ENCODE results near the gene MGMT.

DNA sequence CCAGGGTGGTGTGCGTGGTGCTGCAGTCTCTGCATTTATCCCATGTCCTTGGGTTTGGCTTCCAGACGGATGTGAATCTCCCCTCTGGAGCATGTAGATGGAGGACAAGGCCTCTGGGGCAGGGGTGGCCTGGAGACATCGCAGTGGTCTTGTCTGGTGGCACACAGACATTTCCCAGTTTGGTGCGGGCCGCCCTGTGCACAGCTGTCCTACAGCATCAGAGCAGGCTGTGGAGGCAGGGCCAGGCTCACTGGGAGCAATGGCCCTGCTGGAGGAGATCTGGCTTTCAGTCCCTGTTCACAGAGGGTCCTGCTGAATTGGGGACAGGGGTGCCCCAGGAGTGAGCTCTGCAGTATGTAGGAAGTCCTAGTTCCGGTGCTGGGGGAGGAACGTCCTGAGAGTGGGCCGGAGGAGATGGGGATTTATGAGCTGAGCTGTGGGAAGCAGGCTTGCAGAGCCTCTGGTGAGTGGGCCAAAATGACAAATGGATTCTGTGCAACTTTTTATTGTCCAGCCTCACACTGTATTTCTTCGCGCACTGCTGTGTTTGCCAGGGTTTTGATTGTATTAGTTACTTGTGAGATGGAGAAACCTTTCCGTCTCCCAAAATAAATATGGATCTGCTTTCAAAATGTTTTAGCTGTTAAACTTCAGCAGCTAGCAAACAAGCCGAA is 40.3 kb downstream of the MGMT start:
- TF ChIP-seq, protein P1, sequence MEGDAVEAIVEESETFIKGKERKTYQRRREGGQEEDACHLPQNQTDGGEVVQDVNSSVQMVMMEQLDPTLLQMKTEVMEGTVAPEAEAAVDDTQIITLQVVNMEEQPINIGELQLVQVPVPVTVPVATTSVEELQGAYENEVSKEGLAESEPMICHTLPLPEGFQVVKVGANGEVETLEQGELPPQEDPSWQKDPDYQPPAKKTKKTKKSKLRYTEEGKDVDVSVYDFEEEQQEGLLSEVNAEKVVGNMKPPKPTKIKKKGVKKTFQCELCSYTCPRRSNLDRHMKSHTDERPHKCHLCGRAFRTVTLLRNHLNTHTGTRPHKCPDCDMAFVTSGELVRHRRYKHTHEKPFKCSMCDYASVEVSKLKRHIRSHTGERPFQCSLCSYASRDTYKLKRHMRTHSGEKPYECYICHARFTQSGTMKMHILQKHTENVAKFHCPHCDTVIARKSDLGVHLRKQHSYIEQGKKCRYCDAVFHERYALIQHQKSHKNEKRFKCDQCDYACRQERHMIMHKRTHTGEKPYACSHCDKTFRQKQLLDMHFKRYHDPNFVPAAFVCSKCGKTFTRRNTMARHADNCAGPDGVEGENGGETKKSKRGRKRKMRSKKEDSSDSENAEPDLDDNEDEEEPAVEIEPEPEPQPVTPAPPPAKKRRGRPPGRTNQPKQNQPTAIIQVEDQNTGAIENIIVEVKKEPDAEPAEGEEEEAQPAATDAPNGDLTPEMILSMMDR (IDR thresholded peaks at IDR 0.05): no peak
- no peak for TF ChIP-seq POLR2A (IDR thresholded peaks at IDR 0.05)

All from ovary (tissue), 3 donors.